HG03442 (cell line): ENCODE data around the gene COX14.
A peak's percentile ranks its signal among the peaks of the same experiment; 100 is the strongest.
"Not testable (repeated sequence)": the region's sequence is repeated elsewhere in the genome, so short reads cannot be mapped to it uniquely, and the experiment has no call there.

ENCODE experiments used
- ATAC-seq: cut with Tn5 transposase; IDR thresholded peaks from one replicate; pipeline ENCODE4 v1.9.1; 2021; ENCODE audit warnings: mild to moderate bottlenecking, moderate library complexity; ENCODE audit not compliant: unreplicated experiment

COX14 gene

DNA sequence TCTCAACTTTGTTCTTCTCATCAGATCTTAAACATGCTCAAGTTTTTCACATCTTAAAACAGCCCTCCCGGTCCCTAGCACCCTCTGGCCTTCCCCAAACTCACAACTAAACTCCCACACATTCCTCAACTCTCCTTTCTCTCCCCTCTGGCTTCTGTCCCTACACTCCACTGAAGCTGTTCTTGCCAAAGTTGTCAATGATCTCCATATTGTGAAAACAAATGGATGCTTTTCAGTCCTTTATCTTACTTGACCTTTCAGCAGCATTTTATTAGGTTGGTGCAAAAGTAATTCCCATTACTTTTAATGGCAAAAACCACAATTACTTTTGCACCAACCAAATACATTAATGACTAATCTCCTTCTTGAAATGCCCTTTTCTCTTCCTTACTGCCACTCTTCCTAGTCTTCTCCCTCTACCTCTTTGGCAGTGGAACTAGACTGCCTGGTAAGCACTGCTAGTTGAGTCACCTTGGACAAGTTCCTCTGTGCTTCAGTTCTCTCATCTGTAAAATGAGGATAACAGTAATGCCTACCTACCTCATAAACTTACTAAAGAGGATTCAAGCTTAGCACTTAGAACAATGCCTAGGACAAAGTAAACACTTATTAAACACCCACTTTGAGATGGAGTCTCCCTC lies 39.1 kb downstream of the COX14 start:
- no peak for ATAC-seq

DNA sequence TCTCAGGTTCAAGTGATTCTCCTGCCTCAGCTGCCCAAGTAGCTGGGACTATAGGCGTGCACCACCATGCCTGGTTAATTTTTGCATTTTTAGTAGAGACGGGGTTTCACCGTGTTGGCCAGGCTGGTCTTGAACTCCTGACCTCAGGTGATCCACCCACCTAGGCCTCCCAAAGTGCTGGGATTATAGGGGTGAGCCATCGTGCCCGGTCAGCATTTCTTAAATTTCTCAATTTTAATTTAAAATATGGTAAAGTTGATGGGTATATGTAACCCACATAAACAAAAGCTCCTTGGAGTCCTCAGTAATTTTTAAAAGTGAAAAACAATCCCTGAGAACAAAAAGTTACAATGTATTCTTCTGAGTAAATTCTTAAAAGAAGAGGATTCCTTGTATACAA lies 42.9 kb downstream of the COX14 start:
- ATAC-seq, result not testable (repeated sequence)

DNA sequence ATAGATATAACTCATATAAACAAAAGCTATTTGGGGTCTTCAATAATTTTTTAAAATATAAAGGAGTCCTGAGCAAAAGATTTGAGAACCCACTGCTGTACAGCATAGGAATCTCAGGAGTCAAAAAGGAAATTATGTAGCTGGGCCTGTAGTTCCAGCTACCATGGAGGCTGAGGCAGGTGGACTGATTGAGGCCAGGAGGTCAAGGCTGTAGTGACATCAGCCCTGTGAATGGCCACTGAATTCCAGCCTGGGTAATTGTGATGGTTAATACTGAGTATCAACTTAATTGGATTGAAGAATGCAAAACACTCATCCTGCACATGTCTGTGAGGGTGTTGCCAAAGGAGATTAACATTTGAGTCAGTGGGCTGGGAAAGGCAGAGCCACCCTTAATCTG lies 44.6 kb downstream of the COX14 start:
- no peak for ATAC-seq

DNA sequence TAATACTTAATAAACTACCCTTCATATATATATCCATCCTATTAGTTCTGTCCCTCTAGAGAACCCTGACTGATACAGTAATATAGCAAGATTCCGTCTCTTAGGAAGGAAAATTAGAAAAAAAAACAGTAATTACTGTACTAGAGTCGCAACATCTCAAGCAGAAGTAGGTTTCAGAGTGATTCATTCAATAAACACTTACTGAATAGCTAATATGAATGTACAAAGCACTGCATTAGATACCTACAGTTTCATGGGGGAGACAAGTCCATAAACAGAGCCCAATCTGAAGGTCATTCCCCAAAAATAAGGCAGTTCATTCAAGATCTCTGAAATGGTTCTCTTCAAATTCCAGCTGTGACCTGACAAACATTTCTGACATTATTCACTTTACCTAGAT lies 45.2 kb downstream of the COX14 start:
- ATAC-seq, result no peak

DNA sequence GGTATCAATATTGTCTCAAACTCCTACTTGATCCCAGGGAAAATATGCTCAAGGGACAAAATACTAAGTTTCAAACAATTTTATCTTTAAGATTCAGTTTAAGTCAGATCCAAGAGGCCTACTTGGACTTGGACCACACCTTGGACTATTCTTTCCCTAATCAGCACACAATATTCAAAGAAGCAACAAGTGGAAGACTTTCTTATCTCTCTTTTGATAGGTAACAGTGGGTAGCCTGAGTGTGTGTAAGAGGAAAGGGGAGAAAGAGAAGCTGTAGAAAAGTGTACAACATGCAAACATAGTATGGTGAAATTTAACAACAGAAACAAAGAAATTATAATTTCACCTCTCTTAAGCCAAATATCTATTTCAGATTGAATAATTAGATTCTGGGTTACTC lies 48.6 kb downstream of the COX14 start:
- no peak for ATAC-seq

DNA sequence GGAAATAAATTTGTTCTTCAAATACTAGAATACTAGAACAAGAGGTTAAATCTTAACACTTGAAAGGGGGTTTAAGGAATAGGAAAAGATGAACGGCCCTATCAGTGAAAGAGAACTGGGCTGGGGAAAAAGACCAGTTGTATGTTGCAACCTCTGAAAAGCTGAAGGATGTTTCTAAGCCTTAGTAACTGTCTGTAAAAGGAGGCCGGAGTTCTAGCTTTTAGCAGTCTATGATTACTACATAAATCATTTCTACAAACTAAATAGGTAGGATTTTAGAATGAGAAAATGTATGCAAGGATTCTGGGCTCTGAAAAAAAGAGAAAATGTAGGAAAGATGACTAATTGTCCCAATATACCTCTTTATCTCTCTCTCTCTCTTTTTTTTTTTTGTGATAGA lies 50.2 kb downstream of the COX14 start:
- no peak for ATAC-seq

DNA sequence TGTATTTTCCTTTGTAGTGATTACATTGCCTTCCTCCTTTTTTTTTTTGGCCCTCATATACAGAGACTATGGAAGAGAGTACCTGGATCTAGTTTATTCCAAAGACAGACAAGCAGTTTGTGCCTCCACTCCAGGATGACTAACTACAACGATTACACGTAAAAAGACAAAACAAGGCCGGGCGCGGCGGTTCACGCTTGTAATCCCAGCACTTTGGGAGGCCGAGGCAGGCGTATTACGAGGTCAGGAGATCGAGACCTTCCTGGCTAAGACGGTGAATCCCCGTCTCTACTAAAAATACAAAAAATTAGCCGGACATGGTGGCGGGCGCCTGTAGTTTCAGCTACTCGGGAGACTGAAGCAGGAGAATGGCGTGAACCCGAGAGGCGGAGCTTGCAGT lies 52.9 kb downstream of the COX14 start:
- no peak for ATAC-seq

DNA sequence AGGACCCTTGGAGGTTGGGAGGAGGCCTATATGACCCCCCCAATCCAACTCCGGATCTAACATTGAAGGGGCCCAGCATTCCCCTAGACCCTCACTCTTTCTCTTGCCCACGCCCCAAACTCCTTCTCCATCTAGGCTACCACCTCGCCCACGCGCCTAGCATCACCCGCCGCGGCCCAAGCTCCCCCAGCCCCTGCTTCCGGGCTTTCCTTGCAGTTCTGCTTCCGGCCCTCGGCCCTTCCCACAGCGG lies 54.7 kb downstream of the COX14 start:
- ATAC-seq, result peak; percentile 33

DNA sequence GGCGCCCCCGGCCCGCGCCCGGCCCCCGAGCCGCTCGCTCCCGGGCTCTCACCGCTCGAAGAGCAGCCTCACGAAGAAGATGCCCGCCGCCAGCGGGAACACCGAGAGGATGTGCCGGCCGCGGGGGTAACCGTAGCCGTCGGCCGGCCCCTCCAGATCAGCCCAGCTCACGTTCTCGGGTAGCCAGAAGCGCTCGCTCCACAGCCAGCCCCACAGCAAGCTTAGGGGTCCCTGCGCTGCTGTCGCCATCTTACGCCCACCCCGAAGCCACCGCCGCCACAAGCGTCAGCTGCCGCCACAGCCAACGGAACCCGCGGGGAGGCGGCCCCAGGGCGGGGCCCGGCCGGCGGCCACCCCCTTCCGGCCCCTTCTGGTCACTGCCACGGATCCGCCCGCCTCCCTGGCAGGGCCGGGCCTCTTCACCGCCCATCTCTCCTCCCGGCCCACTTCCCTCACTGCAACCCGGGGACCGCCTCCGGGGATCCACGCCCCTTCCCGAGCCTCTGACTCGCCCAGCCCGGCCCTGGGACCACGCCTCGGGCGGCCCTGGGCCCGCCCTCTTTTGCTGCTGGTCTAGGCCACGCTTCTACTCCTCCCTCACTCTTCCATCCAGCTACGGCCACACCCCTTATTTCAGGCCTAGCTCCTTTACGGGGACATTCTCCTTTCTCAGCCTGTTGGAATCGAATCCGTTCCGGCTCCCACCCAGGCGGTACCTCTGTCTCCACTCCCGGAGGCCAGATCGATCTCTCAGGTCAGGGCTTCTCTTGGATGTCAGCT lies 55.2 kb downstream of the COX14 start, which contains the start of gene CERS5:
TSS of gene CERS5 (minus strand) at position 321 of the 780 bp plus-strand sequence. CDS start at position 249, 72 bp downstream.
- ATAC-seq, result peak; percentile 94
